ENCODE measurements around the gene MARCKS. TPM values are rescaled to one million over a fixed set of nuclear protein-coding genes. Genes with fewer than 3 reads are reported as not detected.

Gene MARCKS
- polyA plus RNA-seq, 1 donor (not counting 4 experiments of a cell fraction or from before 2014, with no cell fraction given) = 50.8 TPM

- DNase-seq (ENCODE audit: low read depth, low spot score) (no peak), FAIRE-seq (peak; percentile 57)
- Histone ChIP-seq H3K4me3 (ENCODE audit: control insufficient read depth in 2 of 3, extremely low read depth in 1 of 3, insufficient read depth in 2 of 3, low read depth in 1 of 3, low read length in 3 of 3) (peak overlapping the region; percentile 71 to 89 (median 77)), H3K4me1 (ENCODE audit: control insufficient read depth, extremely low read depth, insufficient read depth, low read length) (peaks cover 14% of the 10 kb centered on the region), H3K9me3 (ENCODE audit: control insufficient read depth, low read depth, low read length) (no peaks in the 10 kb centered on the region), H3K79me2 (ENCODE audit: control insufficient read depth, insufficient read depth, low read length) (peaks cover 52% of the 10 kb centered on the region), H3K4me2 (ENCODE audit: control insufficient read depth, extremely low read depth, insufficient read depth, low read depth, low read length) (peak overlapping the region; percentile 87), H3K27me3 (ENCODE audit: control insufficient read depth, extremely low read depth, insufficient read depth, low read length) (no peaks in the 10 kb centered on the region), H3K9me1 (ENCODE audit: control insufficient read depth, extremely low read depth, insufficient read depth, low read length) (no peaks in the 10 kb centered on the region), H3K36me3 (ENCODE audit: control insufficient read depth in 2 of 2, extremely low read depth in 1 of 2, insufficient read depth in 2 of 2, low read length in 2 of 2) (no peaks in the 10 kb centered on the region), H2AFZ (ENCODE audit: control insufficient read depth, low read length) (no peak overlapping the region), H4K20me1 (ENCODE audit: control insufficient read depth, extremely low read depth, insufficient read depth, low read length) (no peaks in the 10 kb centered on the region), H3K9ac (ENCODE audit: control insufficient read depth, extremely low read depth, insufficient read depth, low read length) (peak overlapping the region; percentile 98), H3K27ac (ENCODE audit: control insufficient read depth, insufficient read depth, low read length) (peak overlapping the region; percentile 99)
- dilution Hi-C loops (cut with MboI; ENCODE audit: extremely low pct_ligation_motif_present, low sequenced_read_pairs) = no loop called here
- TF ChIP-seq, protein P1, sequence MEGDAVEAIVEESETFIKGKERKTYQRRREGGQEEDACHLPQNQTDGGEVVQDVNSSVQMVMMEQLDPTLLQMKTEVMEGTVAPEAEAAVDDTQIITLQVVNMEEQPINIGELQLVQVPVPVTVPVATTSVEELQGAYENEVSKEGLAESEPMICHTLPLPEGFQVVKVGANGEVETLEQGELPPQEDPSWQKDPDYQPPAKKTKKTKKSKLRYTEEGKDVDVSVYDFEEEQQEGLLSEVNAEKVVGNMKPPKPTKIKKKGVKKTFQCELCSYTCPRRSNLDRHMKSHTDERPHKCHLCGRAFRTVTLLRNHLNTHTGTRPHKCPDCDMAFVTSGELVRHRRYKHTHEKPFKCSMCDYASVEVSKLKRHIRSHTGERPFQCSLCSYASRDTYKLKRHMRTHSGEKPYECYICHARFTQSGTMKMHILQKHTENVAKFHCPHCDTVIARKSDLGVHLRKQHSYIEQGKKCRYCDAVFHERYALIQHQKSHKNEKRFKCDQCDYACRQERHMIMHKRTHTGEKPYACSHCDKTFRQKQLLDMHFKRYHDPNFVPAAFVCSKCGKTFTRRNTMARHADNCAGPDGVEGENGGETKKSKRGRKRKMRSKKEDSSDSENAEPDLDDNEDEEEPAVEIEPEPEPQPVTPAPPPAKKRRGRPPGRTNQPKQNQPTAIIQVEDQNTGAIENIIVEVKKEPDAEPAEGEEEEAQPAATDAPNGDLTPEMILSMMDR (optimal IDR thresholded peaks at IDR 0.05 in 1 of 3, IDR thresholded peaks at IDR 0.05 in 1 of 3, conservative IDR thresholded peaks at IDR 0.05 in 1 of 3; ENCODE audit: extremely low read depth in 1 of 3, insufficient read depth in 2 of 3, low read length in 3 of 3) = no peak
- TF ChIP-seq EZH2 (IDR thresholded peaks at IDR 0.05; ENCODE audit: low read length) = no peak
Observed at GRCh38 chr6:113860181-113860955, 3.2 kb downstream of the MARCKS start.

GRCh38 chr6:113862112-113862511, 5.0 kb downstream of the MARCKS start:
- Histone ChIP-seq H3K27me3 (ENCODE audit: control insufficient read depth, extremely low read depth, insufficient read depth, low read length) (no peaks in the 10 kb centered on the region), H3K4me3 (ENCODE audit: control insufficient read depth in 2 of 3, extremely low read depth in 1 of 3, insufficient read depth in 2 of 3, low read depth in 1 of 3, low read length in 3 of 3) (no peak overlapping the region), H3K79me2 (ENCODE audit: control insufficient read depth, insufficient read depth, low read length) (peaks cover 52% of the 10 kb centered on the region), H2AFZ (ENCODE audit: control insufficient read depth, low read length) (no peak overlapping the region), H3K9me1 (ENCODE audit: control insufficient read depth, extremely low read depth, insufficient read depth, low read length) (no peaks in the 10 kb centered on the region), H3K36me3 (ENCODE audit: control insufficient read depth in 2 of 2, extremely low read depth in 1 of 2, insufficient read depth in 2 of 2, low read length in 2 of 2) (no peaks in the 10 kb centered on the region), H3K9ac (ENCODE audit: control insufficient read depth, extremely low read depth, insufficient read depth, low read length) (no peak overlapping the region), H3K4me2 (ENCODE audit: control insufficient read depth, extremely low read depth, insufficient read depth, low read depth, low read length) (no peak overlapping the region), H4K20me1 (ENCODE audit: control insufficient read depth, extremely low read depth, insufficient read depth, low read length) (no peaks in the 10 kb centered on the region), H3K27ac (ENCODE audit: control insufficient read depth, insufficient read depth, low read length) (no peak overlapping the region), H3K4me1 (ENCODE audit: control insufficient read depth, extremely low read depth, insufficient read depth, low read length) (peaks cover 7% of the 10 kb centered on the region), H3K9me3 (ENCODE audit: control insufficient read depth, low read depth, low read length) (no peaks in the 10 kb centered on the region)
- FAIRE-seq (no peak), DNase-seq (ENCODE audit: low read depth, low spot score) (no peak)
- dilution Hi-C loops (cut with MboI; ENCODE audit: extremely low pct_ligation_motif_present, low sequenced_read_pairs) = no loop called here
- TF ChIP-seq, protein P1 (optimal IDR thresholded peaks at IDR 0.05 in 1 of 3, IDR thresholded peaks at IDR 0.05 in 1 of 3, conservative IDR thresholded peaks at IDR 0.05 in 1 of 3; ENCODE audit: extremely low read depth in 1 of 3, insufficient read depth in 2 of 3, low read length in 3 of 3) = no peak
- TF ChIP-seq EZH2 (IDR thresholded peaks at IDR 0.05; ENCODE audit: low read length) = no peak

Data from keratinocyte (primary cell).